SKM-1 (cell line): ENCODE data around the gene STRADA.
"Not testable (repeated sequence)": the region's sequence is repeated elsewhere in the genome, so short reads cannot be mapped to it uniquely, and the experiment has no call there.

Source experiments
- DNase-seq: peaks from one replicate; lab custom pipeline; 2025; ENCODE audit not compliant: unreplicated experiment; lab: John Stamatoyannopoulos, UW

STRADA gene

GRCh38 chr17:63754046-63754445 is 12.4 kb upstream of the STRADA start:
- DNase-seq, result no peak

GRCh38 chr17:63753215-63753614 is 11.6 kb upstream of the STRADA start:
- no peak for DNase-seq

- no peak for DNase-seq
Measured at GRCh38 chr17:63752707-63753106, 11.1 kb upstream of the STRADA start.

- DNase-seq, result no peak
Measured at GRCh38 chr17:63751806-63752205, 10.2 kb upstream of the STRADA start.

GRCh38 chr17:63741143-63741407 is 524 bp downstream of the STRADA start:
- no peak for DNase-seq

GRCh38 chr17:63740464-63741142 is 996 bp downstream of the STRADA start:
- no peak for DNase-seq

- DNase-seq, result no peak
Measured at GRCh38 chr17:63735691-63736090, 5.9 kb downstream of the STRADA start.

- no peak for DNase-seq
Measured at GRCh38 chr17:63722403-63722802, 19.2 kb downstream of the STRADA start.

- not testable (repeated sequence) for DNase-seq
Measured at GRCh38 chr17:63720194-63720593, 21.4 kb downstream of the STRADA start.

GRCh38 chr17:63718988-63719387 is 22.6 kb downstream of the STRADA start:
- DNase-seq, result no peak

GRCh38 chr17:63716426-63716825 is 25.2 kb downstream of the STRADA start:
- DNase-seq, result no peak

GRCh38 chr17:63714550-63715277 is 26.9 kb downstream of the STRADA start:
- no peak for DNase-seq

- no peak for DNase-seq
Measured at GRCh38 chr17:63709110-63709509, 32.5 kb downstream of the STRADA start.

- DNase-seq, result no peak
Measured at GRCh38 chr17:63707151-63707550, 34.4 kb downstream of the STRADA start.

GRCh38 chr17:63706336-63707082 is 35.1 kb downstream of the STRADA start:
- DNase-seq, result no peak

GRCh38 chr17:63705657-63706056 is 35.9 kb downstream of the STRADA start:
- DNase-seq, result no peak

- DNase-seq, result no peak
Measured at GRCh38 chr17:63704836-63705235, 36.8 kb downstream of the STRADA start.

GRCh38 chr17:63704259-63704576 is 37.4 kb downstream of the STRADA start:
- no peak for DNase-seq

GRCh38 chr17:63703556-63704258 is 37.9 kb downstream of the STRADA start:
- no peak for DNase-seq

- no peak for DNase-seq
Measured at GRCh38 chr17:63703029-63703428, 38.6 kb downstream of the STRADA start.

- no peak for DNase-seq
Measured at GRCh38 chr17:63702721-63703015, 38.9 kb downstream of the STRADA start.
